ENCODE results near the gene ACADM. TPM values are rescaled to one million over a fixed set of nuclear protein-coding genes. Genes with fewer than 3 reads are reported as not detected.
"Not testable (repeated sequence)": the region's sequence is repeated elsewhere in the genome, so short reads cannot be mapped to it uniquely, and the experiment has no call there.

ACADM gene
- total RNA-seq, 4 donors from 2014 or later, result 45.9 to 71.5 (median 60.5) TPM

- Histone ChIP-seq H3K27me3 (no peaks in the 10 kb centered on the region), H3K4me3 (no peak overlapping the region), H3K36me3 (no peaks in the 10 kb centered on the region), H3K27ac (no peak overlapping the region), H3K9me3 (no peaks in the 10 kb centered on the region), H3K4me1 (no peaks in the 10 kb centered on the region)
- intact Hi-C loops (cut with DNase I), result no loop called here
- WGBS, 2 donors, result 45 to 67% methylated on average over 1 of the region's 1 CpG
- DNase-seq, result no peak
- TF ChIP-seq CTCF (IDR thresholded peaks at IDR 0.05) (no peak), POLR2A (IDR thresholded peaks at IDR 0.05) (no peak)
These were observed 46.3 kb downstream of the ACADM start for GRCh38 chr1:75770761-75771160.

- Histone ChIP-seq H3K27me3 (no peaks in the 10 kb centered on the region), H3K27ac (no peak overlapping the region), H3K4me3 (no peak overlapping the region), H3K36me3 (no peaks in the 10 kb centered on the region), H3K9me3 (no peaks in the 10 kb centered on the region), H3K4me1 (no peaks in the 10 kb centered on the region)
- intact Hi-C loops (cut with DNase I), result no loop called here
- WGBS, 2 donors, result 41 to 54% methylated on average over 3 of the region's 3 CpGs
- TF ChIP-seq CTCF (IDR thresholded peaks at IDR 0.05), result no peak
- TF ChIP-seq POLR2A (IDR thresholded peaks at IDR 0.05), result no peak
- no peak for DNase-seq
These were observed 47.5 kb downstream of the ACADM start for GRCh38 chr1:75771978-75772377.

GRCh38 chr1:75777812-75778211 lies 53.3 kb downstream of the ACADM start:
- H3K36me3 ChIP-seq; intact Hi-C loops (cut with DNase I); H3K4me3 ChIP-seq; H3K4me1 ChIP-seq; H3K9me3 ChIP-seq; H3K27ac ChIP-seq; H3K27me3 ChIP-seq; DNase-seq: not testable (repeated sequence)
- 40 to 79% methylated on average over 2 to 4 of the region's 4 CpGs for WGBS, 2 donors

- H3K36me3 ChIP-seq; H3K27ac ChIP-seq; H3K27me3 ChIP-seq; DNase-seq; H3K4me3 ChIP-seq; H3K4me1 ChIP-seq; intact Hi-C loops (cut with DNase I); H3K9me3 ChIP-seq: not testable (repeated sequence)
- 82 to 88% methylated on average over 5 of the region's 5 CpGs for WGBS, 2 donors
These were observed 54.2 kb downstream of the ACADM start for GRCh38 chr1:75778694-75779093.

- intact Hi-C loops (cut with DNase I); H3K4me1 ChIP-seq; H3K27ac ChIP-seq; H3K27me3 ChIP-seq; H3K4me3 ChIP-seq; DNase-seq; H3K9me3 ChIP-seq; H3K36me3 ChIP-seq: not testable (repeated sequence)
- 67 to 86% methylated on average over 4 of the region's 4 CpGs for WGBS, 2 donors
These were observed 55.7 kb downstream of the ACADM start for GRCh38 chr1:75780183-75780582.

- DNase-seq; H3K9me3 ChIP-seq; H3K27me3 ChIP-seq; H3K36me3 ChIP-seq; intact Hi-C loops (cut with DNase I); H3K4me3 ChIP-seq; H3K27ac ChIP-seq: not testable (repeated sequence)
- 89 to 96% methylated on average over 4 of the region's 4 CpGs for WGBS, 2 donors
- H3K4me1 ChIP-seq, result peaks cover 0 to 30% (median 21%) of the 10 kb centered on the region in 3 donors
These were observed 59.4 kb downstream of the ACADM start for GRCh38 chr1:75783920-75784319.

- DNase-seq, result no peak
- H3K9me3 ChIP-seq, result no peaks in the 10 kb centered on the region
- TF ChIP-seq POLR2A (IDR thresholded peaks at IDR 0.05) (no peak), CTCF (IDR thresholded peaks at IDR 0.05) (no peak)
- H3K27me3 ChIP-seq, result no peaks in the 10 kb centered on the region
- H3K27ac ChIP-seq, result peak overlapping the region; percentile 80 to 92 (median 90)
- peaks cover 0 to 18% (median 0%) of the 10 kb centered on the region in 3 donors for H3K36me3 ChIP-seq
- intact Hi-C loops (cut with DNase I), result no loop called here
- WGBS, 2 donors, result 11 to 13% methylated on average over 9 of the region's 9 CpGs
- H3K4me3 ChIP-seq, result peak overlapping the region; percentile 66 to 85 (median 78)
- peaks cover 9 to 46% (median 32%) of the 10 kb centered on the region in 3 donors for H3K4me1 ChIP-seq
These were observed 60.9 kb downstream of the ACADM start for GRCh38 chr1:75785320-75785982.

Measured in esophagus squamous epithelium (tissue), 5 donors.